Caki2 (cell line): ENCODE measurements around the gene CBX5. TPM values are rescaled to one million over a fixed set of nuclear protein-coding genes. Genes with fewer than 3 reads are reported as not detected.
"Not testable (repeated sequence)": the region's sequence is repeated elsewhere in the genome, so short reads cannot be mapped to it uniquely, and the experiment has no call there.

Experiments
- DNase-seq: peaks from one replicate; pipeline ENCODE4 v3.0.0-alpha.2; 2015; ENCODE audit warnings: low read depth
- in situ Hi-C: cut with HindIII; loops from 2 replicates; pipeline ENCODE4 v1.10.0; 2016; ENCODE audit warnings: low sequenced_read_pairs, low pct_unique_long_range_greater_than_20kb, mixed read lengths
- total RNA-seq: library from RNA; depleted of rRNA; stranded (reverse); fragments of >200 nt; shearing (Covaris generic); gene quantifications from 2 replicates; pipeline ENCODE4 v1.2.3, GENCODE V29; 2014; ENCODE audit warnings: low replicate concordance

The CBX5 gene
- total RNA-seq, 1 experiment from 2014 or later, result 44.3 TPM

DNA sequence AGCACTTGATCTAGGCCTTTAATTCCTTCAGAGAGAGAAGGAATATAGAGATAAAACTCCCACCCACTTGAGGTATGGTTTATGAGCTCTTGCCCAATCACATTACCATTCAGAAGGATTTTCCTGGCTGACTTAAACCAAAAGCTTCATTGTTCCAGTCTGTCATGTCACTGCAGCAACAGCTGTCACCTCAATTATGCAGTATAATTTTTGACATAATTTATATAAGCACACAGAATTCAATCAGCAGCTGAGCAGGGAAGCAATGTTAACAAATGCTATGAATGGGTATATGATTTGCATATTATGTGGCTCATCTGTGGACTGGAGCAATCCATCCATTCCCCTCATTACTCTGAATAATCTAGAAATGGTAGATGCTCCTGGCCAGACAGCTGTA, 40.3 kb downstream of the CBX5 start:
- no peak for DNase-seq
- in situ Hi-C loops, result no loop called here

DNA sequence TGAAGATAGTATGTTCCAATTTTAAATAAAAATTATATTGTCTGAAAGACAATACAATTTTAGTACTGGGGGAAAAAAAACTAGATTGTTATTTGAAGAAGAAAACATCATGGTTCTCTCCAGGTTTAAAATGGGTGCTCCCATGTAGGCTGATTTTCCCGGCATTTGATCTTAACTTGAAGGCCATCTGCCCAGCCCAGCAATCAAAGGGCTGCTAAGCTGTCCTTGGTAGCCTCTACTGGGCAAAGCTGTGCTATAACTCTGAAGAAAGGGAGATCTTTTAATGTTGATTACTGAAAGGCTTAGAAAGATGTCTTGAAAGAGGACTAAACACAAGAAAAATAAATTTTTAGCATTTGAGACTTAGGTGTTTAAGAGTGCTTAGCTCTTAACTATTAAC, 41.4 kb downstream of the CBX5 start:
- no peak for DNase-seq
- in situ Hi-C loops, result no loop called here

DNA sequence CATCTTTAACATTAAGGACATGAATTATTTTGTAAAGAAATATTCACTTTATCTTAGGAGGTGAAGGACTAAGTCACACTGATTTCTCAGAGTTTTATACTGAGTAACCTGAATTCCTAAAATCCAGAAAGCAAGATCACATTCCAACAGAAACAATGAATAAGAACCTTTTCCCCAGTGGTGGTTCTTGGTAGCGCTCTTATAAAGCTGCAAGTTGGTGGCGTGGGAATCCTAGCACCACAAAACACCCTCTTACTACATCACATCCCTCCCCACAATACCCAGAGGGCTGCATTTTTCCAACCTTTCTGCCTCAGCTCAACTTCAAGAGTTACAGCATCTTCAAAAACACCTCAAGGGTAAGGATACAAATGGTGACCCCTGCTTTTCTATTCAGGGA, 47.1 kb downstream of the CBX5 start:
- DNase-seq, result peak; percentile 28
- in situ Hi-C loops, result no loop called here

DNA sequence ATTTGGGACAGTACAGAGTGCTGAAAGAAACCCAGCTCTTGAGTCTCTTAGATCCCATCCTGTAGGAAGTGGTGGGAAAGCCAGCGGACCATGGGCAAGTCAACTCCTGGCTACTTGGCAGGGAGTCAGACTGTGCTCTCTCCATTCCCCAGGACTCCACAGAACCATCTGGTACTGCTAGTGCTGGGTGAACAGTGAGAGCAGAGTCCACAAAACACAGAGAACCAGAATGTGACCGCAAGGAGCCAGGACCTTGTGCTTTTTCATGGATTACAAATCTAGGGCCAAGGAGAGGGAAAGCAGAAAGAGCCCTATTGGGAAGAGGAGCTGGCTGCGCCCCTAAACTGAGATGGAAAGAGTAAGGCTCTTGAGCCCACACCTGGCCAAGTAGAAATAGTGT, 48.7 kb downstream of the CBX5 start:
- DNase-seq, result not testable (repeated sequence)

DNA sequence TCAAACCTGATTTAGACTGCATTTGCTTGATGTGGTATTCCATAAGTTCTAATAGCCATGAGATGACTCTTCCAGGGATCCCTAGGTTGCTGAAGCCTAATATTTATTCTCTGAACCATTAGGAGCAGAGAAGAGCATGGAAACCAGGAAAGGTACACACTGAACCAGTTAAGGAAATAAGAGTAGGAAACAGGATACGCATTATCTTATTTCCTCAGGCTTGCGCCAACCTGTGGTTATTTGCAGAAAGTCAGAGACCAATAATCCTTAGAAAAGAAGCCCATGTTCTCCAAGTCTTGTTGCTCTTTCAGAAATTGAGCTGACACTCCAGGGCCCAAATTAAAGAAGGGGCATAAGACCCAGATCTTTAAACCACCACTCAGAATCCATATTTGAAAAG, 49.4 kb downstream of the CBX5 start:
- no peak for DNase-seq
- in situ Hi-C loops, result no loop called here

More for the DNA sequence above, 48.7 kb downstream of the CBX5 start:
- in situ Hi-C loops, result not testable (repeated sequence)

DNA sequence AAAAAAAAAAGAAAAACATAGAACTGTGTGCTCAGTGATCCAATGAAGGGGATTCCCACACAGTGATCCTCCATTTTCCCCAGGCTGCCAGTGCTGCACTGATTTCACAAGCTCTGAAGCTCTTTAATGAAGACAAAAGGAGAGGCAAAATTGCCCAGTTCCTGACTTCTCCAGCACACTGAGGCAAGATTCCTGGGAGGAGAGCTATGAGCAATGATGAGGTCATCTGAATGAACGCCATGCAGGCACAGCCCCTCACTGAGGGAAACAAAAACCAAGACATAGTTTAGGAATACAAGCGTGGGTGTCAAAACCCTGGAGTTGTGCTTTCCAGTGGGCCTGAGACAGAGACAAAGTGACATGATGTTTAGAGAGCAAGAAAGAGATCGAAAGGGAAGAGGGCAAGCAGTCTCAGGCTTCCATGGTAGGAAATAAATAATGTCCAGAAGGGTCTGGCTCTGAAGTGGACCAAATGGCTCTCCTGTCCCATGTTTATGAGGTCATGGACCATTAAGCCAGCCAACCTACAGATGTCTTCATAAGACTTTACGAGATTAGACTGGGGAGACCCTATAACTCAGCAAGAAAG, 50.2 kb downstream of the CBX5 start:
- in situ Hi-C loops, result no loop called here
- DNase-seq, result peak; percentile 93

DNA sequence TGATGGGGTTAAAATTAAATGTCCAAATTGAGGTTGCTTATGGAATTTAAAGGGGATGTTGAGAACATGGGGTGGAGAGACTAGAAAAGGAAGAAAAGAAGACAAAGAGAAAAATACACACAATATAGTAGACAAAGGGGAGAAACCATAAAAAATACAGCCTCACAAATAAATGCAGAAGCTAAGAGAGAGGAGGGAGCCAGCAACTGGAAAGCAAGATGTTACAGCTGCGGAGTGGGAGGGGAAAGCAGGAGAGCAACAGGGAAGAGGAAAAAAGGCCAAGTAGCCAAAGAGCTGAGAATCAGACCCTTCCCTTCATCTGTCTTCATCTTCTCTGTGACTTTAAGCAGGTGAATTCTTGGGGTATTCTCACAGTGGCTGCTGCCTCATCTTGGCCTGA, 51.5 kb downstream of the CBX5 start:
- DNase-seq, result no peak
- in situ Hi-C loops, result no loop called here

DNA sequence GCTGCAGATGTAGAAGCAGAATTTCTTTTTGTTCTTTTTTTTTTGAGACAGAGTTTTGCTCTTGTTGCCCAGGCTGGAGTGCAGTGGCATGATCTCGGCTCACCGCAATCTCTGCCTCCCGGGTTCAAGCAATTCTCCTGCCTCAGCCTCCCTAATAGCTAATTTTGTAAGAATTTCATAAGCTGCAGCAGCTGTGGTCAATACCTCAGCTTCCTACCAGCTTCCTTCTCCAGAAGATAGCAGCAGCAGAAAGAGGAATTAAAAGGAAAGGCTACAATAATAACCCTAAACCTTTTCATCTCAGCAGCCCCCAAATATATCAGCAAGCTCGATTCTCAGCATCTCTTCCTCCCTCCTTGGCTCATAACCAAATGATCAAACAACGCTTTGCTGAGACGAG, 52.0 kb downstream of the CBX5 start:
- DNase-seq, in situ Hi-C loops: not testable (repeated sequence)

DNA sequence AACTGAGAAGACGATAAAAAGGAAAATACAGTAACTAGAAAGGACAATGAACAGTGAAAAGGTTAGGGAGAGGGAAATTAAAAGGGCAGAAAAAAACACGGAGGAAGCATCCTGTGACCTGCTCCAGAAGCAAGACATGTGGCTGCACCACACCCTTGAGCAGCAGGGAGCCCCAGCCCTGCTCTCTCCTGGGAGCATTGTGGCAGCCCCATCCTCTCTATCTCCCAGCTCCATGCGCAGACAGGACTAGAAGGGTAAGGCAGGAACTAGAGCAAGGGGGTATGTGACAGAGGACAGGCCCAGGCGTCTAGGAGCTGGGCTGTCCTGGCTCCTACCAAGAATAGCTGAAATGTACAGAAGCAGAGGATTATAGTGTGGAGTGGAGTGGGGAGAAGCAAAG, 52.5 kb downstream of the CBX5 start:
- in situ Hi-C loops, result no loop called here
- no peak for DNase-seq

DNA sequence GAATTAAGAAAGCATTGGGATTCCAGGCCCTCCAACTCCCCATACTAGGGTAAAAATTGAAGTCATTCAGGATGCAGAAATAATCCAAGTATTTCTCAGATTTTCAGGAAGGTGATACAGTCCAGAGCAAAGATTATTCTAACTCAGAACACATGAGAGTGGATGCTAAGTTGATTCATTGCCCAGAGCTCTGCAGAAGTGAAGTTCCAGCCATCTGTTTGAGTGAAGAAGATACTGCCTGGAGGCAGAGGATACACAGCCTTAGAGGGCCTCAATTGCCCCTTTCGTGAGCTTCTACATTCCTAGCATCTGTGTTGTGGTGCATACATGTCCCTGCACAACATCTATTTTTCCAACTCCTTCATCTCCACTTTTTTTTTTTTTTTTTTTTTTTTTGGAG, 54.3 kb downstream of the CBX5 start:
- in situ Hi-C loops, result no loop called here
- DNase-seq, result no peak

DNA sequence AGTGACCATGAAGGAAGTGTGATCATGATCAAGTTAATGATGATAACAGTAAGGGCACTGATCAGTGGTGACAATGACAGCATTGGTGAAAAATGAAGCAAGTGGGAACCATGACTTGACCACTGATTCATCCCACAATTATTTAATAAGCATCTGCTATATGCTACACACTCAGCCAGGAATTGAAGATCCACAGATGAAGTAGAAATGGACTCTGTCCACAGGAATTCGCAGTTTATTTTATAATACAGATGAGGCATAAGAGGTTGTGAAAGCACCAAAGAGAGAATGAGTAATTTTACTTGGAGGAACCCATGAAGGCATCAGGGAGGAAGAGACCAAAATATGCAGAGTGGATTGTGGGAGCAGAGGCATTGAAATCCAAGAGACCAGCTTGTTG, 57.3 kb downstream of the CBX5 start:
- in situ Hi-C loops, result loop anchor here (25.0 kb wide), 1 partner anchor 210 kb away; the partner anchor contains the start of genes HOXC8 and HOXC9
- peak; percentile 61 for DNase-seq

DNA sequence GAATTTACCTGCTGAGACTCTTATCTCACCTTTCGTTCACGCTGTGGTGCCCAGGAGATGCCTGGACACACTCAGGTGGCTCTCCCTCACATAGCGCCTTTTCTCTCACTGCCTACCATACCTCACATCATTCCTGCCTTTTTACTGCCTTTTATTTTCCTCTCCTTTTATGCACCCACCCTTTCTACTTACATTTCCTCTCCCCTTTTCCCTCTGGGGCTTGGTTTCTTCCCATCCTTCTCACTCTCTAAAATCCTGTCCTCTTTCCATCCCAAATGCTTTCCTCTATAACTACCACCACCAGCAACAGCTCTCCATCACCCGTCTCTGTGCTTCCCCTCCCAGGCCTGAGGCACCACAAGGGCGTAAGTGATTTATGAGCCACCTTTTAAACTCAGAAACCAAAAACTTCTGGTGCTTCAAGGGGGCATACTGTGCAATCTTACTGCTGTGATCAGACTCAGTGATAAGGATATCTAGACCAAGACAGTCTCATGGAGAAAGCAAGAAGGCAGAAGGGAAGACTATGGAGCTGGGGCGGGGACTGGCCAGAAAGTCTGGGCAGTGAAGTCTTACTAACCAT, 58.4 kb downstream of the CBX5 start:
- in situ Hi-C loops, result loop anchor here (25.0 kb wide), 1 partner anchor 209 kb away; the partner anchor contains the start of genes HOXC8 and HOXC9
- no peak for DNase-seq

DNA sequence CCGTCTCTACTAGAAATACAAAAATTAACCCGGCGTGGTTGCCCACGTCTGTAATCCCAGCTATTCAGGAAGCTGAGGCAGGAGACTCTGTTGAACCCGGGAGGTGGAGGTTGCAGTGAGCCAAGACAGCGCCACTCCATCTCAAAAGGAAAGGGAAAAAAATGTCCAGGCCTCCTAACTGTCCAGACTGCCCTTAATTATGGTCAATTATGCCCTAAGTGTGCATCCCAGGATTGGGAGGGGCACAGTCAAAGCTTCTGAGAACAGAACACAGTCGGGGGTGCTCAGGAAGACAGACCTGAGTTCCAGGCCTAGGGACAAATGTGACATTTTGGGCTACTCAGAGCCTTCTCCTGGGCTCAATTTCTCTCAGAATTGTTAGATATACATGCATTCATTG, 59.4 kb downstream of the CBX5 start:
- DNase-seq, result no peak
- in situ Hi-C loops, result loop anchor here (25.0 kb wide), 1 partner anchor 208 kb away; the partner anchor contains the start of genes HOXC8 and HOXC9

DNA sequence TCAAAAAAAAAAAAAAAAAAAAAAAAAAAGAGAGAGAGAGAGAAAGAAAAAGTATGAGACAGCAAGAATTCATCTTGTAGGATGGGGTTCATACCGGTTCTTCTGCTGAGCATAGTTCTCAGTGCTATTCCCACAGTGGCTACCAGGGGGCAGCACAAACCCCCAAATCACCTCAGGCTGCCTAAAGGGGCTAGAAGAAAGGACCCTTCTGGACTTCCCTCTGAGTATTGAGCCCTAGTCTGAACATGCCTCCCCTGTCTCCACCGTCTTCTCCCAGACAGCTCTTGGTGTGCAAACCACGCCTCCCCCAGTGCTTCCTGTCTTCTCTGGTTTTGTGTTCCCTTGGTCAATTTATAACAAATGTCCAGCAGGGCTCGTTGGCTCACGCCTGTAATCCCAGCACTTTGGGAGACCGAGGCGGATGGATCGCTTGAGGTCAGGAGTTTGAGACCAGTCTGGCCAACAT, 59.8 kb downstream of the CBX5 start:
- peak; percentile 94 for DNase-seq
- in situ Hi-C loops, result loop anchor here (25.0 kb wide), 1 partner anchor 208 kb away; the partner anchor contains the start of genes HOXC8 and HOXC9

DNA sequence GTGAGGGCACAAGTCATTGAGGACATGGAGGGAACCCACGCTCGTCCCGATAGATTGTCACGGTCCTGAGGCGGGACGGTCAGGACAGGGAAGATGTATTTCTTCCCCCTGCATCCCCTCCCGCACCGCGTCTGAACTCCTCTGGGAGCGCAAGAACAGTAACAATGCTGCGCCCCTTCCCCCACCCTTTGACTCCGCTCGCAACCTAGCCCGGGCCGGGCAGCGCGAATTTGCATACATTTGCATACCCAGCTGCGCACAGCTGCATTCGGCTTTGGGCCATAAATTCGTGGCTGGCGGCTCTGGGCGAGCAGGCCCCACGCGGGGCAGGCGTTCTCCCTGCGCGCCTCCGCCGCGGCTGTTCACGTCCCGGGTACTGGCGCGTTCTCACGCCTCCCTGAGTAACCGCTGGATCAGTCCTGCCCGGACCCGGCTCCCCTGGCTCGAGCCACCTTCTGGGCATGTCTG, 62.1 kb downstream of the CBX5 start:
- in situ Hi-C loops, result loop anchor here (25.0 kb wide), 1 partner anchor 206 kb away; the partner anchor contains the start of genes HOXC8 and HOXC9
- no peak for DNase-seq

DNA sequence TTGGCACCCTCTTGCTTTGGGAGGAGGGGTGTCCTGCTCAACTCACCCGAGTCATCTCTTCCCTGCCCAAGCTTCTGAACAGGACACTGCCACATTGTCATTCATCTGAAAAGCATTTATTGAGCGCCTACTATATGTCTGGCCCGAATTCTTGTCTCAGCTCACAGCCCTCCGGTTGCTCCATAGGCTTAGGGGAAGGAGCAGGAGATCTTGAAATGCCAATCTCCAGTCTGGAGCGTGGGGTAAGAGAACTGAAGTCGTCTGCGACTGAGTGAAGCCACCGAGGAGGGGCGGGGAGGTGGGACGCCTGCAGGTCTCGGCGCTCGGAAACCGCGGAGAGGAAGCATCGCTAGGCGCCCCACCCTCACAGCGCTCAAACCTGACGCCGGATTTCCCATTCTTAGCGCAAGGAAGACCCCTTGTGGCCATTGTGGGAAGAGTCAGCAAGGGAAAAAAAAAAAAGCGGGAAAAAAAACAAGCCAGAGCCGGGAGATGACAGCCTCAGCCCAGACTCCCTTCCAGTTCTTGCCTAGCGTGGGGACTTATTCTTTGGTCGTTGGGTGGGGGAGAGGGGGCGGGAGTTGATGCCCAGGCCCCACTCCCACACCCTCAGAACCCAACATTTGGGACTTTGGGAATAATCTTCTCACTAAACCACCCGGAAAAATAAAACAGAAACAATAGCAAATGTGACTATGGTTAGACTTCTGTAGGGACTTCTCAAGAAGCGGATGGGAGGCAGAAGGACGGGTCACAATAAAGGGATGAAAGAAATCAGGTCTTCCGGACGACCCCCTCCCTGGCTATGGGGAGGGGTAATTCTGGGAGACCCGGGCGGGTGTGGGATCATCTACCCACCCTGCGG, 62.9 kb downstream of the CBX5 start:
- peak; percentile 92 for DNase-seq
- in situ Hi-C loops, result loop anchor here (25.0 kb wide), 1 partner anchor 205 kb away; the partner anchor contains the start of genes HOXC8 and HOXC9

DNA sequence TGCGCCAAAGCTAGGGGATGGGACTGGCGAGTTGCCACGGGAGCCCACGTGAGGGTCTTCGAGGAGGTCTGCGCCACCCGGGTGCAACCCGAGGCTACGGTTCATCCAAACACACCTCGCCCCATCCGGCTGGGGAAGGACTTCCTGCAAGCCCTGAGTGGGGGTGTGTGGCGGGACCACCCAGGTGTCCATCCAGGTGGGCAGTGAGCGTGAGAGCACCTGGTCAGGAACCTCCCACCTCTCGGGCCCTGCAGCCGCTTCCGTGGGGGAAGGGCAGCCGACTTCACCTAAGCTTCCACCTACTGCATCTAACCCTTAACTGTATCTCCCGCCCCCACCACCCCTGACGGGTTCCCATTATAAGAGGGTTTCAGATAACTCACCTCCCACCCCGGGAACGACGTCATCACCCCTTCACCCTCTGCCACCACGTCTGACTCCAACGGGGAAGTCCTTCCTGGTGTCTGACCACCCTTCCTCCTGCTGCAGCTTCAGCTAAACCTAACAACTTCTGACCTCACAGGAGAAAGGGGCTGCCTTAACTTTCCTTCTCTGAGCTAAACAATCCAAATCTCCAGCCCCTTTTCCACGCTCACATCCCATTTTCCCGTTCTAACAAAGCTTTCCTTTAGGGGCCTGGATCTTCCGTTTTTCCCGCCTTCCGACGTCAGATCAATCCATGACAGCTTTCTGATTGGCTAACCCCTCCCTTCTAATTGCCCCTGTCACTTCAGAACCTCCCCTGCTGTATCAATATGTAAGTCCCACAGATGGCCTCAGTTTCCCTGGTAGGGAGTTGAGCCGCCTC, 63.7 kb downstream of the CBX5 start:
- no peak for DNase-seq
- in situ Hi-C loops, result loop anchor here (25.0 kb wide), 1 partner anchor 204 kb away; the partner anchor contains the start of genes HOXC8 and HOXC9
